ENCODE results near the gene PUS7. TPM values are rescaled to one million over a fixed set of nuclear protein-coding genes. Genes with fewer than 3 reads are reported as not detected.
A peak's percentile ranks its signal among the peaks of the same experiment; 100 is the strongest.
"Not testable (repeated sequence)": the region's sequence is repeated elsewhere in the genome, so short reads cannot be mapped to it uniquely, and the experiment has no call there.

PUS7 gene
- total and polyA plus RNA-seq, 2 donors from 2014 or later = 2.6 to 10.6 TPM

DNA sequence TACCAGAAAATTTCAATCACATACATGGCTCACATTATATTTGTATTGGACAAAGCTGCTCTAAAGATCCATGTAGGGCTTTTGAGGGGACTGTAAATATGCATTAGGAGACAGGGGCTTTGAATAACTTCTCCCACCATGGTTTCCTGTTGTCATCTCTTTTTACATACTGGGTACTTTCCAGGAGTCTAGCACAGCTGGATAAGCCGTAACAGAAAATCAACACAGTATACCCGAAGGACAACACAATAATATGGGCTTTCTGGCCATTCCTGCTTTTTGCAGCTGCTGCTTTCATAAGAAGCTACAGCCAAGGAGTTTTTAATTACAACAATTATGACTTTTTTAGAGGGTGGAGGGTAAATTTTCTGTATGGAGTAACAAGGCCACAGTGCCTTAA, 70.0 kb downstream of the PUS7 start:
- Histone ChIP-seq H3K9ac (ENCODE audit: low read length in 3 of 3) (no peak overlapping the region), H3K27me3 (ENCODE audit: control insufficient read depth, insufficient read depth, low read length) (no peaks in the 10 kb centered on the region), H3K9me3 (ENCODE audit: control insufficient read depth in 2 of 3, insufficient read depth in 1 of 3, low read length in 3 of 3) (no peaks in the 10 kb centered on the region), H3K4me1 (ENCODE audit: control insufficient read depth in 2 of 3, insufficient read depth in 2 of 3, low read depth in 1 of 3, low read length in 3 of 3) (no peaks in the 10 kb centered on the region), H3K27ac (ENCODE audit: low read depth in 2 of 2, low read length in 2 of 2) (no peak overlapping the region), H3K36me3 (ENCODE audit: control insufficient read depth in 2 of 3, insufficient read depth in 3 of 3, low read length in 3 of 3) (no peaks in the 10 kb centered on the region), H3K4me3 (ENCODE audit: low read length in 3 of 3) (no peak overlapping the region)
- TF ChIP-seq, protein P1, sequence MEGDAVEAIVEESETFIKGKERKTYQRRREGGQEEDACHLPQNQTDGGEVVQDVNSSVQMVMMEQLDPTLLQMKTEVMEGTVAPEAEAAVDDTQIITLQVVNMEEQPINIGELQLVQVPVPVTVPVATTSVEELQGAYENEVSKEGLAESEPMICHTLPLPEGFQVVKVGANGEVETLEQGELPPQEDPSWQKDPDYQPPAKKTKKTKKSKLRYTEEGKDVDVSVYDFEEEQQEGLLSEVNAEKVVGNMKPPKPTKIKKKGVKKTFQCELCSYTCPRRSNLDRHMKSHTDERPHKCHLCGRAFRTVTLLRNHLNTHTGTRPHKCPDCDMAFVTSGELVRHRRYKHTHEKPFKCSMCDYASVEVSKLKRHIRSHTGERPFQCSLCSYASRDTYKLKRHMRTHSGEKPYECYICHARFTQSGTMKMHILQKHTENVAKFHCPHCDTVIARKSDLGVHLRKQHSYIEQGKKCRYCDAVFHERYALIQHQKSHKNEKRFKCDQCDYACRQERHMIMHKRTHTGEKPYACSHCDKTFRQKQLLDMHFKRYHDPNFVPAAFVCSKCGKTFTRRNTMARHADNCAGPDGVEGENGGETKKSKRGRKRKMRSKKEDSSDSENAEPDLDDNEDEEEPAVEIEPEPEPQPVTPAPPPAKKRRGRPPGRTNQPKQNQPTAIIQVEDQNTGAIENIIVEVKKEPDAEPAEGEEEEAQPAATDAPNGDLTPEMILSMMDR (IDR thresholded peaks at IDR 0.05; ENCODE audit: borderline replicate concordance, extremely low read depth, insufficient read depth) = no peak
- DNase-seq = peak in 1 of 5 donors; percentile 69
- intact Hi-C loops (cut with DNase I) = no loop called here
- no peak for FAIRE-seq

DNA sequence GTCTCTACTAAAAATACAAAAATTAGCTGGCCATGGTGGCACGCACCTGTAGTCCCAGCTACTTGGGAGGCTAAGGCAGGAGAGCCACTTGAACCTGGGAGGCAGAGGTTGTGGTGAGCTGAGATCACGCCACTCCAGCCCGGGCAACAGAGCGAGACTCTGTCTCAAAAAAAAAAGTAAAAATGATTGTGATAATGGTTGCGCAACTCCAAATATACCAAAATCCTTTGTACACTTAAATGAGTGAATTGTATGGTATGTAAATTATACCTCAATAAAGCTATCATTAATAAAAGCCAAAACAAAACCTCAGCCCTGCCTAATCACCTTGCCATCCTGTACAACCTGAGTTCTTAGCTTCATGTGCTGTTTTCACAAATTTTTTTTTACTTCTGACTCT, 71.2 kb downstream of the PUS7 start:
- H3K27me3 ChIP-seq (ENCODE audit: control insufficient read depth, insufficient read depth, low read length); H3K9ac ChIP-seq (ENCODE audit: low read length in 3 of 3); H3K9me3 ChIP-seq (ENCODE audit: control insufficient read depth in 2 of 3, insufficient read depth in 1 of 3, low read length in 3 of 3); FAIRE-seq; H3K36me3 ChIP-seq (ENCODE audit: control insufficient read depth in 2 of 3, insufficient read depth in 3 of 3, low read length in 3 of 3); DNase-seq; H3K4me1 ChIP-seq (ENCODE audit: control insufficient read depth in 2 of 3, insufficient read depth in 2 of 3, low read depth in 1 of 3, low read length in 3 of 3); H3K4me3 ChIP-seq (ENCODE audit: low read length in 3 of 3); intact Hi-C loops (cut with DNase I); H3K27ac ChIP-seq (ENCODE audit: low read depth in 2 of 2, low read length in 2 of 2): not testable (repeated sequence)

DNA sequence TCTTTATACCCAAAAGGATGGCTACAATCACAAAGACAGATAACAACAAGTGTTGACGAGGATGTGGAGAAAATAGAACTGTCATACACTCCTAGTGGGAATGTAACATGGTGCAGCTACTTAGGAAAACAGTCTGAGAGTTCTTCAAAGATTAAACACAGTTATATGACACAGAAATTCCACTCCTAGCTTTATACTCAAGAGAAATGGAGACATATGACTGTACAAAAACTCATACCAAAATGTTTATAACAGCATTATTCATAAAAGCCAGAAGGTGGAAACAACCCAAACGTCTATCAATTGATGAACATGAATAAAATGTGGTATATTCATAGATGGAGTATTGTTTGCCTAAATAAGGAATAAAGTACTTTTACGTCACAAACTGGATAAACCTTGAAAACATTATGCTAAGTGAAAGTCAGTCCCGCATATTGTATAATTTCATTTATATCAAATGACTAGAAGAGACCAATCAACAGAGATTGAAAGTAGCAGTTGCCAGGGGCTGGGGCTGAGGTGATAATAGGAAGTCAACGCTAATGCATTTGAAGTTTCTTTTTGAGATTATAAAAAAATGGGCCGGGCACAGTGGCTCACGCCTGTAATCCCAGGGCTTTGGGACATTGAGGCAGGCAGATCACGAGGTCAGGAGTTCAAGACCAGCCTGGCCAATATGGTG, 71.8 kb downstream of the PUS7 start:
- FAIRE-seq = no peak

DNA sequence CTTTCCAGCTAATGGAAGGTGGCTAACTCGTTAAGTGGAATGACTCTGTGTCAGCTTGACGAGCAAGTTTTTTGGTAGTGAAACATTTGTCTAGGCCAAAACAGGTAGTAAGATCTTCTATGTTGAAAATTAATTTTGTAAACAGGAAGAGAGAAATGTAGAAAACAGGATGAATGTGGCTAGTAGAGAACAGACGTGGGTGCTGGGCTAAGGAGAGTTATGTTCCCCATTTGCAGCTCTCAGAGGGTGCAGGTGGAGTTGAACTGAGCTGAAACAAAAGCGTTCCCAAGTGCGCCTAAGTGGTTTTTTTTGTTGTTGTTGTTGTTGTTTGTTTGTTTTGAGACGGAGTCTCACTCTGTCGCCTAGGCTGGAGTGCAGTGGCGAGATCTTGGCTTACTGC, 73.9 kb downstream of the PUS7 start:
- intact Hi-C loops (cut with DNase I) = no loop called here
- H3K9me3 ChIP-seq (ENCODE audit: control insufficient read depth in 2 of 3, insufficient read depth in 1 of 3, low read length in 3 of 3) = no peaks in the 10 kb centered on the region
- DNase-seq = no peak
- no peaks in the 10 kb centered on the region for H3K36me3 ChIP-seq (ENCODE audit: control insufficient read depth in 2 of 3, insufficient read depth in 3 of 3, low read length in 3 of 3)
- no peaks in the 10 kb centered on the region for H3K4me1 ChIP-seq (ENCODE audit: control insufficient read depth in 2 of 3, insufficient read depth in 2 of 3, low read depth in 1 of 3, low read length in 3 of 3)
- no peak overlapping the region for H3K4me3 ChIP-seq (ENCODE audit: low read length in 3 of 3)
- FAIRE-seq = no peak
- TF ChIP-seq, protein P1 (IDR thresholded peaks at IDR 0.05; ENCODE audit: borderline replicate concordance, extremely low read depth, insufficient read depth) = no peak
- no peak overlapping the region for H3K9ac ChIP-seq (ENCODE audit: low read length in 3 of 3)
- H3K27me3 ChIP-seq (ENCODE audit: control insufficient read depth, insufficient read depth, low read length) = no peaks in the 10 kb centered on the region
- no peak overlapping the region for H3K27ac ChIP-seq (ENCODE audit: low read depth in 2 of 2, low read length in 2 of 2)

More for the DNA sequence above, 71.8 kb downstream of the PUS7 start:
- Histone ChIP-seq H3K9me3 (ENCODE audit: control insufficient read depth in 2 of 3, insufficient read depth in 1 of 3, low read length in 3 of 3) (no peaks in the 10 kb centered on the region), H3K27me3 (ENCODE audit: control insufficient read depth, insufficient read depth, low read length) (no peaks in the 10 kb centered on the region), H3K4me3 (ENCODE audit: low read length in 3 of 3) (no peak overlapping the region), H3K4me1 (ENCODE audit: control insufficient read depth in 2 of 3, insufficient read depth in 2 of 3, low read depth in 1 of 3, low read length in 3 of 3) (no peaks in the 10 kb centered on the region), H3K9ac (ENCODE audit: low read length in 3 of 3) (no peak overlapping the region), H3K36me3 (ENCODE audit: control insufficient read depth in 2 of 3, insufficient read depth in 3 of 3, low read length in 3 of 3) (no peaks in the 10 kb centered on the region), H3K27ac (ENCODE audit: low read depth in 2 of 2, low read length in 2 of 2) (no peak overlapping the region)
- no peak for DNase-seq
- intact Hi-C loops (cut with DNase I) = no loop called here
- TF ChIP-seq, protein P1 (IDR thresholded peaks at IDR 0.05; ENCODE audit: borderline replicate concordance, extremely low read depth, insufficient read depth) = no peak

Data from kidney (tissue), 14 donors.